Mammary epithelial cell (primary cell): ENCODE results near the gene SWSAP1.
"Not testable (repeated sequence)": the region's sequence is repeated elsewhere in the genome, so short reads cannot be mapped to it uniquely, and the experiment has no call there.

ENCODE experiments used
- CTCF ChIP-seq, 2 donors: IDR thresholded peaks in 1 of 2; conservative IDR thresholded peaks in 1 of 2; 2 replicates each; pipeline ENCODE4 v1.5.1; 2011 to 2012; ENCODE audit warnings: inconsistent platforms in 2 of 2, low read length in 2 of 2, mild to moderate bottlenecking in 2 of 2, control low read depth in 1 of 2, low read depth in 1 of 2; ENCODE audit not compliant: insufficient read depth in 1 of 2; ENCODE audit errors: extremely low read depth in 1 of 2
- EZH2 ChIP-seq: IDR thresholded peaks from 2 replicates; pipeline ENCODE4 v1.6.1; 2012; ENCODE audit warnings: low read length, inconsistent platforms, borderline replicate concordance

DNA sequence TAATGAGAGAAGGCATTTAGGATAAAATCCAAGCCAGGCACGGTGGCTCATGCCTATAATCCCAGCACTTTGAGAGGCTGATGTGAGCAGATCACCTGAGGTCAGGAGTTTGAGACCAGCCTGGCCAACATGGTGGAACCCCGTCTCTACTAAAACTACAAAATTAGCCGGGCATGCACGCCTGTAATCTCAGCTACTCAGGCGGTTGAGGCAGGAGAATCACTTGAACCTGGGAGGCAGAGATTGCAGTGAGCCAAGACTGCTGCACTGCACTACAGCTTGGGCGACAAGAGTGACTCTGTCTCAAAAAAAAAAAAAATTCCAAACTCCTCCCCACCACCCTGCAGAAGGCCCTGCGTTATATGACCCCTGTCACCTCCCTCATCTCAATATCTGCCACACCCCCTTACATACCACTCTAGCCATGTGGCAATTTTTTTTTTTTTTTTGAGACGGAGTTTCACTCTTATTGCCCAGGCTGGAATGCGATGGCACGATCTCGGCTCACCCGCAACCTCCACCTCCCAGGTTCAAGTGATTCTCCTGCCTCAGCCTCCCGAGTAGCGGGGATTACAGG is 4.9 kb downstream of the SWSAP1 start:
- TF ChIP-seq CTCF (conservative IDR thresholded peaks at IDR 0.05 in 1 of 2, IDR thresholded peaks at IDR 0.05 in 1 of 2; ENCODE audit: extremely low read depth in 1 of 2, insufficient read depth in 1 of 2, low read depth in 1 of 2, low read length in 2 of 2); EZH2: not testable (repeated sequence)
